ENCODE data around the gene FARS2. TPM values are rescaled to one million over a fixed set of nuclear protein-coding genes. Genes with fewer than 3 reads are reported as not detected.

The FARS2 gene
- total and polyA plus RNA-seq, 9 of the 15 experiments (the other 6 are each of a cell fraction or from before 2014, with no cell fraction given): 16.5 to 62.2 (median 27.0) TPM

- TF ChIP-seq ZNF347 (CRISPR knock-in tag; IDR thresholded peaks at IDR 0.05; ENCODE audit: low read depth): no peak
- no peak for TF ChIP-seq BDP1 (IDR thresholded peaks at IDR 0.05; ENCODE audit: insufficient read depth, insufficient read length)
- TF ChIP-seq NKRF (IDR thresholded peaks at IDR 0.05; ENCODE audit: borderline replicate concordance): no peak
- no peak for TF ChIP-seq SMC3 (conservative IDR thresholded peaks at IDR 0.05; ENCODE audit: insufficient read depth, low read depth, low read length)
- TF ChIP-seq MAFK (IDR thresholded peaks at IDR 0.05; ENCODE audit: low read length): peak; percentile 44; the same call in 1 of the 2 replicates
- TF ChIP-seq RCOR1 (IDR thresholded peaks at IDR 0.05; ENCODE audit: borderline replicate concordance in 1 of 2, low read depth in 2 of 2, low read length in 2 of 2): peak in 1 of 2 experiments; percentile 44; a peak in 1 of 4 replicates
- no peak for TF ChIP-seq BMI1 (IDR thresholded peaks at IDR 0.05; ENCODE audit: low read length)
- no peak for TF ChIP-seq MEF2D (tag; conservative IDR thresholded peaks at IDR 0.05; ENCODE audit: low read depth)
- no peak for TF ChIP-seq RHOXF2B (CRISPR knock-in tag; conservative IDR thresholded peaks at IDR 0.05)
- TF ChIP-seq NFIC (IDR thresholded peaks at IDR 0.05): no peak
- TF ChIP-seq EWSR1 (IDR thresholded peaks at IDR 0.05; ENCODE audit: borderline replicate concordance, low read depth, partially characterized antibody): no peak
- no peak for TF ChIP-seq SFPQ (IDR thresholded peaks at IDR 0.05; ENCODE audit: low read depth, low read length)
- TF ChIP-seq PKNOX1 (IDR thresholded peaks at IDR 0.05): peak; percentile 87
- TF ChIP-seq MEIS2 (IDR thresholded peaks at IDR 0.05; ENCODE audit: partially characterized antibody): peak; percentile 97
- no peak for TF ChIP-seq ELK1 (CRISPR knock-in tag; IDR thresholded peaks at IDR 0.05)
- no peak for TF ChIP-seq FOXA3 (CRISPR knock-in tag; conservative IDR thresholded peaks at IDR 0.05 in 1 of 2, IDR thresholded peaks at IDR 0.05 in 1 of 2)
- no peak for TF ChIP-seq PCBP2 (IDR thresholded peaks at IDR 0.05; ENCODE audit: low read depth, low read length, poor library complexity, severe bottlenecking)
- no peak for TF ChIP-seq ZEB2 (IDR thresholded peaks at IDR 0.05)
- no peak for TF ChIP-seq BRF2 (IDR thresholded peaks at IDR 0.05; ENCODE audit: borderline replicate concordance, insufficient read depth, insufficient read length)
- peak; percentile 45 for TF ChIP-seq VEZF1 (CRISPR knock-in tag; IDR thresholded peaks at IDR 0.05)
Measured at GRCh38 chr6:5672581-5673011, 411.3 kb downstream of the FARS2 start (continued).
